Measurements from ENCODE around the gene RSPH1. TPM values are rescaled to one million over a fixed set of nuclear protein-coding genes. Genes with fewer than 3 reads are reported as not detected.

The RSPH1 gene
- total RNA-seq, 4 donors from 2014 or later, result 0.99 to 1.9 (median 1.9) TPM; not detected in 1

GRCh38 chr21:42440187-42440792, 55.7 kb downstream of the RSPH1 start:
- Histone ChIP-seq H3K27ac (no peak overlapping the region), H3K9me3 (peaks cover 0 to 9% (median 0%) of the 10 kb centered on the region in 3 donors), H3K4me3 (no peak overlapping the region), H3K27me3 (peaks cover 50% of the 10 kb centered on the region), H3K4me1 (no peaks in the 10 kb centered on the region), H3K36me3 (no peaks in the 10 kb centered on the region)
- WGBS, 2 donors (ENCODE audit: low coverage in 1 of 2), result 62 to 71% methylated on average over 6 to 8 of the region's 12 CpGs
- ATAC-seq, result no peak
- TF ChIP-seq POLR2AphosphoS5 (IDR thresholded peaks at IDR 0.05) (no peak), POLR2A (IDR thresholded peaks at IDR 0.05) (no peak), CTCF (IDR thresholded peaks at IDR 0.05) (no peak), EP300 (IDR thresholded peaks at IDR 0.05) (no peak)

GRCh38 chr21:42439284-42440186, 56.5 kb downstream of the RSPH1 start:
- TF ChIP-seq CTCF (IDR thresholded peaks at IDR 0.05) (no peak), POLR2AphosphoS5 (IDR thresholded peaks at IDR 0.05) (no peak), EP300 (IDR thresholded peaks at IDR 0.05) (no peak), POLR2A (IDR thresholded peaks at IDR 0.05) (no peak)
- Histone ChIP-seq H3K27me3 (peaks cover 48% of the 10 kb centered on the region), H3K36me3 (no peaks in the 10 kb centered on the region), H3K4me3 (no peak overlapping the region), H3K4me1 (no peaks in the 10 kb centered on the region), H3K27ac (no peak overlapping the region), H3K9me3 (peaks cover 0 to 9% (median 0%) of the 10 kb centered on the region in 3 donors)
- ATAC-seq, result no peak
- 68 to 89% methylated on average over 5 to 14 of the region's 17 CpGs for WGBS, 2 donors (ENCODE audit: low coverage in 1 of 2)

GRCh38 chr21:42438316-42439205, 57.5 kb downstream of the RSPH1 start:
- Histone ChIP-seq H3K27ac (no peak overlapping the region), H3K27me3 (peaks cover 48% of the 10 kb centered on the region), H3K36me3 (no peaks in the 10 kb centered on the region), H3K4me3 (no peak overlapping the region), H3K9me3 (peaks cover 0 to 16% (median 0%) of the 10 kb centered on the region in 3 donors), H3K4me1 (no peaks in the 10 kb centered on the region)
- WGBS, 2 donors (ENCODE audit: low coverage in 1 of 2), result 73 to 83% methylated on average over 6 to 17 of the region's 25 CpGs
- no peak for TF ChIP-seq POLR2AphosphoS5 (IDR thresholded peaks at IDR 0.05)
- no peak for TF ChIP-seq EP300 (IDR thresholded peaks at IDR 0.05)
- TF ChIP-seq POLR2A (IDR thresholded peaks at IDR 0.05), result no peak
- TF ChIP-seq CTCF (IDR thresholded peaks at IDR 0.05), result no peak
- no peak for ATAC-seq

- no CpG with 5 or more reads among the region's 8 CpGs for WGBS, 2 donors (ENCODE audit: low coverage in 1 of 2)
- Histone ChIP-seq H3K4me3 (no peak overlapping the region), H3K36me3 (no peaks in the 10 kb centered on the region), H3K27ac (no peak overlapping the region), H3K4me1 (no peaks in the 10 kb centered on the region), H3K27me3 (peaks cover 53% of the 10 kb centered on the region), H3K9me3 (peaks cover 0 to 24% (median 0%) of the 10 kb centered on the region in 3 donors)
- TF ChIP-seq EP300 (IDR thresholded peaks at IDR 0.05) (no peak), CTCF (IDR thresholded peaks at IDR 0.05) (no peak), POLR2A (IDR thresholded peaks at IDR 0.05) (no peak), POLR2AphosphoS5 (IDR thresholded peaks at IDR 0.05) (no peak)
- no peak for ATAC-seq
Observed at GRCh38 chr21:42437786-42438185, 58.2 kb downstream of the RSPH1 start.

Data from gastroesophageal sphincter (tissue), 4 donors.